H7 (cell line): ENCODE measurements around the gene PCIF1. TPM values are rescaled to one million over a fixed set of nuclear protein-coding genes. Genes with fewer than 3 reads are reported as not detected.
"Not testable (repeated sequence)": the region's sequence is repeated elsewhere in the genome, so short reads cannot be mapped to it uniquely, and the experiment has no call there.

ENCODE experiments used
- DNase-seq: peaks from one replicate; pipeline ENCODE4 v3.0.0; 2012
- H3K27me3 ChIP-seq: 2 replicates; pipeline ENCODE4 v1.6.0; 2011; ENCODE audit warnings: mild to moderate bottlenecking, low read length; ENCODE audit not compliant: control insufficient read depth, insufficient read depth
- H3K36me3 ChIP-seq: replicated peaks from 2 replicates; pipeline ENCODE4 v1.5.1; 2011; ENCODE audit warnings: low read length; ENCODE audit not compliant: control insufficient read depth, insufficient read depth
- H3K4me3 ChIP-seq: 2 replicates; pipeline ENCODE4 v1.5.1; 2011; ENCODE audit warnings: low read depth, mild to moderate bottlenecking, control low read depth, low read length, moderate library complexity; ENCODE audit not compliant: insufficient read depth
- total RNA-seq: library from RNA; depleted of rRNA; stranded (reverse); fragments of >200 nt; shearing (Covaris generic); gene quantifications from 2 replicates; pipeline ENCODE4 v1.2.3, GENCODE V29; 2014

PCIF1 gene
- total RNA-seq, 1 experiment from 2014 or later: 22.8 TPM

- H3K27me3 ChIP-seq: no peaks in the 10 kb centered on the region
- peaks cover 61% of the 10 kb centered on the region for H3K36me3 ChIP-seq
- DNase-seq: no peak
Measured at GRCh38 chr20:45944965-45945677, 10.6 kb downstream of the PCIF1 start.

GRCh38 chr20:45945678-45946148 lies 11.2 kb downstream of the PCIF1 start:
- no peak for DNase-seq
- no peak overlapping the region for H3K4me3 ChIP-seq
- no peaks in the 10 kb centered on the region for H3K27me3 ChIP-seq
- peaks cover 58% of the 10 kb centered on the region for H3K36me3 ChIP-seq

More at GRCh38 chr20:45944965-45945677, 10.6 kb downstream of the PCIF1 start:
- H3K4me3 ChIP-seq: no peak overlapping the region

GRCh38 chr20:45946149-45946970 lies 11.9 kb downstream of the PCIF1 start:
- Histone ChIP-seq H3K36me3 (peaks cover 55% of the 10 kb centered on the region), H3K27me3 (no peaks in the 10 kb centered on the region), H3K4me3 (no peak overlapping the region)
- DNase-seq: no peak

GRCh38 chr20:45947110-45947866 lies 12.8 kb downstream of the PCIF1 start:
- no peak for DNase-seq
- H3K36me3 ChIP-seq: peaks cover 61% of the 10 kb centered on the region
- no peaks in the 10 kb centered on the region for H3K27me3 ChIP-seq
- no peak overlapping the region for H3K4me3 ChIP-seq

- no peak overlapping the region for H3K4me3 ChIP-seq
- peaks cover 56% of the 10 kb centered on the region for H3K36me3 ChIP-seq
Measured at GRCh38 chr20:45948261-45948733, 13.8 kb downstream of the PCIF1 start.

GRCh38 chr20:45948742-45949541 lies 14.5 kb downstream of the PCIF1 start:
- Histone ChIP-seq H3K27me3 (no peaks in the 10 kb centered on the region), H3K36me3 (peaks cover 49% of the 10 kb centered on the region), H3K4me3 (no peak overlapping the region)
- DNase-seq: no peak

More at GRCh38 chr20:45948261-45948733, 13.8 kb downstream of the PCIF1 start:
- H3K27me3 ChIP-seq: no peaks in the 10 kb centered on the region
- no peak for DNase-seq

GRCh38 chr20:45949542-45950329 lies 15.3 kb downstream of the PCIF1 start:
- Histone ChIP-seq H3K36me3 (peaks cover 42% of the 10 kb centered on the region), H3K4me3 (no peak overlapping the region)
- DNase-seq: no peak

GRCh38 chr20:45950330-45950646 lies 15.8 kb downstream of the PCIF1 start:
- Histone ChIP-seq H3K36me3 (peaks cover 37% of the 10 kb centered on the region), H3K27me3 (no peaks in the 10 kb centered on the region), H3K4me3 (no peak overlapping the region)
- no peak for DNase-seq

More at GRCh38 chr20:45949542-45950329, 15.3 kb downstream of the PCIF1 start:
- H3K27me3 ChIP-seq: no peaks in the 10 kb centered on the region

GRCh38 chr20:45951925-45952834 lies 17.7 kb downstream of the PCIF1 start:
- Histone ChIP-seq H3K36me3 (peaks cover 25% of the 10 kb centered on the region), H3K4me3 (no peak overlapping the region), H3K27me3 (no peaks in the 10 kb centered on the region)
- no peak for DNase-seq

GRCh38 chr20:45952861-45953260 lies 18.4 kb downstream of the PCIF1 start:
- Histone ChIP-seq H3K36me3 (peaks cover 23% of the 10 kb centered on the region), H3K4me3 (no peak overlapping the region), H3K27me3 (no peaks in the 10 kb centered on the region)
- no peak for DNase-seq

GRCh38 chr20:45953672-45954071 lies 19.2 kb downstream of the PCIF1 start:
- no peak for DNase-seq
- Histone ChIP-seq H3K4me3 (no peak overlapping the region), H3K36me3 (peaks cover 27% of the 10 kb centered on the region), H3K27me3 (no peaks in the 10 kb centered on the region)

- not testable (repeated sequence) for H3K27me3 ChIP-seq, DNase-seq, H3K4me3 ChIP-seq
- peaks cover 30% of the 10 kb centered on the region for H3K36me3 ChIP-seq
Measured at GRCh38 chr20:45956326-45956725, 21.8 kb downstream of the PCIF1 start.
